Hematopoietic multipotent progenitor cell (in vitro differentiated cells): ENCODE measurements around the gene MRAP. TPM values are rescaled to one million over a fixed set of nuclear protein-coding genes. Genes with fewer than 3 reads are reported as not detected.
"Not testable (repeated sequence)": the region's sequence is repeated elsewhere in the genome, so short reads cannot be mapped to it uniquely, and the experiment has no call there.

Experiments
- DNase-seq, 3 donors: peaks; one replicate each; pipeline ENCODE4 v3.0.0-alpha.2; 2011 to 2015; ENCODE audit warnings: low read depth in 2 of 3, low spot score in 2 of 3
- total RNA-seq: library from RNA; depleted of rRNA; stranded (reverse); fragments of >200 nt; gene quantifications from one replicate; pipeline ENCODE4 v1.2.3, GENCODE V29; 2012

The MRAP gene
- total RNA-seq, 1 donor, result not detected

GRCh38 chr21:32298148-32298559 lies 501 bp upstream of the MRAP start:
- DNase-seq, result no peak

DNA sequence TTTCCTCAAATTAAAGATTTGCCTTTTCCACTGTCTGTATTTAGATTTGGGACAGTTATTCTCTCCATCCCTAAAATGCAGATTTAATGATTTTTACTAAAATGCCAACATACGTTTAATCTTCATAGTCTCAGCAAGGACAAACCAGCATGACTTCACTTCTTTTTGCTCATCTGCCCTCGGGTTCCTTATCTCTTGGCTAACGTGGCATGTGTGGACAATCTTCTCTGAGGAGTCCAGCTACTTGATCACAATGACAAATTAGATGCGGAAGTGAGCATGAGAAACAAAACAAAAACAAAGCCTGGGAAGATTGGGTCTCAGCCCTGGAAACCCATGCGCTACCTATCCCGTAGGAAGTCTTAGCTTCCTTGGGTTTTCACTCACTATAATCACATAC lies 1.0 kb downstream of the MRAP start:
- DNase-seq, result no peak

GRCh38 chr21:32300117-32300681 lies 1.5 kb downstream of the MRAP start:
- no peak for DNase-seq

DNA sequence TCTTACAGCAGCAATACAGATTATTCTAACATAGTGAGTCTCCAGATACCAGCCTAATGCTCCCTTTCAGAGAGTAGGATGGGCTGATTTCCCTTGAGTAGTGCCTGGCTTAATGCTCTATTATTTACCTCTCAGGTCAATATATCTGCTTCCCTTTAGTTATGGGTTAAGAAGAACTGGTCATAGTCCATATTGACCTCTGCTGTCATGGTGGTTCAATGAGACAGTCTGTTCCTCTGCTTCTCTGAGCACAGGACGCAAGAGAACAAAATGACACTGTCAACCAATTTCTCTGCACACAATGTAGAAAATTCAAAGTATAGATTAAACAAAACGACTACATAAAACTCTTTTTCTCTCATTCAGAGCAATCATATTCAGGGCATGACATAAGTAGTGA lies 2.9 kb downstream of the MRAP start:
- no peak for DNase-seq

DNA sequence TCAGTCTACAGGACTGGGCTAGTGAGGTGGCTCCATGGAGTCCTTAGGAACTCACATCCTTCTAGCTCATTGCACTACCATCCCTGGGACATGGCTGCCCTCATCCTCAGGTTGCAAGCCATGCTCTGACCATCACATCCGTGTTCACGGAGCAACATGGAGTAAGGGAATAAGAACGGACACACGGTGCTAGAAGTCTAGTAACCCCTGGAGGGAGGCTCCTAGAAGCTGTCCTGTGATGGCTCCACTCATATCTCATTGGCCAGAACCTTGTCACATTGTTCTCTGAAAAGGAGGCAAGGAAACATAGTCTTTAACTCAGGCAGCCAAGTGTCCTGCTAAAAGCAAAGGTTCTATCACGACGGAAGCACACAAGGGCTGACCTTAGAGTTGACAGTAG lies 3.9 kb downstream of the MRAP start:
- DNase-seq, result no peak

GRCh38 chr21:32303385-32303784 lies 4.7 kb downstream of the MRAP start:
- no peak for DNase-seq

GRCh38 chr21:32304998-32305397 lies 6.3 kb downstream of the MRAP start:
- no peak for DNase-seq

DNA sequence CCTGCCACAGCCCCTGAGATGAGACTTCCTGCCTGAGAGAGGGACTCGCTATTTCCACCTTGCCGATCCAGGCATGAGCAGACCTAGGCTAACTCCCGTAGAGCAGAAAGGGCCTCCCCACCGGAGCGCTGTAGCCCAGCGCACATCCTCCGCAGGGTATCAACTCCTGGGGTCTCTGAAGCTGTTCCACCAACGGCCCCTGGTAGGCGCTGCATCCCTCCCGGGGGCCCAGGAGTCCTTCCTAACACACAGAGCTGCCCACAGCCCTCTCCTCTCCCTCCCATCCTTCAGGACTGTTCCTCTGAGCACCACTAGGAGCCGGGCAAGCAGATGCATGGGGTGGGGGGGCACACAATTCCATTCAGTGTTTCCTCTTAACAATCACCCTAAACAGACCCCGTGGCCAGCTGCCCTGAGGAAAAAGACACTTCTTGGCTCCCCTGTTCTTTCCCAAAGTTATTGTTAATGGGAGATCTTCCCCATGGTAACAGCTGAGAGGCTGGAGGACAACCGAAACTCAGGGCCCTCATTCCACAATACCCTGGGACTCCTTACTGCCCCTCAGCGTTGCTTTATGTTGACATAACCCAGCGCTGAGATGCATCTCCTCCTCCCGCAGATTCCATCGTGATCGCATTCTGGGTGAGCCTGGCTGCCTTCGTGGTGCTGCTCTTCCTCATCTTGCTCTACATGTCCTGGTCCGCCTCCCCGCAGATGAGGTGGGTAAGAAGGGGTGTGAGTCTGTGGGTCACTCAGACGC lies 7.5 kb downstream of the MRAP start:
- DNase-seq, result no peak

DNA sequence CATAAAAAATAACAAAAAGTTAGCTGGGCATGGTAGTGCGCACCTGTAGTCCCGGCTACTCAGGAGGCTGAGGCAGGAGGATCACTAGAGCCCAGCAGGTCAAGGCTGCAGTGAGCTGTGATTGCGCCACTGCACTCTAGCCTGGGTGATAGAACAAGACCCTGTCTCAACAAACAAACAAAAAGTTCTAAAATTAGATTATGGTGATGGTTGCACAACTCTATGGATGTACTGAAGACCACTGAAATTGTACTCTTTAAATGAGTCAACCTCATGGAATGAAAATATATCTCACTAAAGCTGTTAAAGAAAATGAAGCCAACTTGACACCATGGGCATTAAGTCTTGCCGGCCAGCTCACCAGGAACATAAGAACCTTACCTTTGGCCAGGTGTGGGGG lies 9.1 kb downstream of the MRAP start:
- no peak for DNase-seq

DNA sequence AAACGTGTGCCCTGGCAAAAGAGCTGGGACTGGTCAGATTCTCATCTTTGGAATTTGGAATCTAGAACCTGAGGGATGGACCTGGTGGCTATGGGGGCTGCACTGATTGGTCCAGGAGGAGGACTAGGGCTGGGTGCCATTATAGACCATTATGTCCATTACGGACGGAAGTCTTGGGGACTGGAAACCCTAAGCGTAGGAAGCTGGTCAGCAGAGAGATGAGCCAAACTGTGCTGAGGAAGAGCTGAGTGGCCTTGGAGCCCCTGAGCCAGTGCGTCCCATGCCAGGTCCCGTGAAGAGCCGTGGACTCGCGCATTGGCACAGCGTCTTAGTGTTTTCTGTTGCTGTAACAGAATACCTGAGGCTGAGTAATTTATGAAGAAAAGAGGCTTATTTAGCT lies 10.0 kb downstream of the MRAP start:
- no peak for DNase-seq

DNA sequence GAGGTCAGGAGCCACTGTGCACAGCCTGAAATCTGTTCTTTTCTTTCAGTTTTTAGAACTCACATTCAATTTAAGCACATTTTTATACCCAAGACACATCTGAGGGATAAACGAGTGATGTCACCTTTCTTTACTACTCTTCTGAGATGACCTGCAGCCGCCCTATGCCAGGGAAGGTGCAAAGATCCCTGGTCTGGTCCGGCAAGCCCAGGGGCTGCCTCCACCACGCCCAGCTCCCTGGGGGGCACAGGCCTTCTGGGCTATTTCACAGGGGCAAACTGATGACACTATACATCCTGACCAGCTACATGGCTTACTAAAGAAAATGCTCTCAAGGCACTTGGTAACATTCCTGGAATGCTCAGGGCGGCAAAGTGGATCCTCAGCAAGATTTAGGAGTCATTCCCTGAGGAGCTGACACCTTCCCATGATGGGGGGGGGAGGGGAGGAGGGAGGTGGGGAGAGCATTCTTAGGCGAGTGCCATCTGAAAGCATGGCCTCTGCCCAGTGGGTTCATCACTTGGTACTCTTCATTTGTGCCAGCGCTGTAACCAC lies 11.3 kb downstream of the MRAP start:
- no peak for DNase-seq

- not testable (repeated sequence) for DNase-seq
These were observed 12.3 kb downstream of the MRAP start for GRCh38 chr21:32310976-32311375.

DNA sequence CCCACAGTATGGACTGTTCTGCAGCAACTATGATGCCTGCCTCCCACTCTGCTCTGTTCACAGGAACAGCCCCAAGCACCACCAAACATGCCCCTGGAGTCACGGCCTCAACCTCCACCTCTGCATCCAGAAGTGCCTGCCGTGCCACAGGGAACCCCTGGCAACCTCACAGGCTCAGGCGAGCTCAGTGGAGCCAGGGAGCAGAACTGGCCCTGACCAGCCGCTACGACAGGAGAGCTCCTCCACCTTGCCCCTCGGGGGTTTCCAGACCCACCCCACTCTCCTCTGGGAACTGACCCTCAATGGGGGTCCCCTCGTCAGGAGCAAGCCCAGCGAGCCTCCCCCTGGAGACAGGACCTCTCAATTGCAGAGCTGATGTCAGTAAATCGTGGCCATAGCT lies 13.0 kb downstream of the MRAP start:
- DNase-seq, result no peak

DNA sequence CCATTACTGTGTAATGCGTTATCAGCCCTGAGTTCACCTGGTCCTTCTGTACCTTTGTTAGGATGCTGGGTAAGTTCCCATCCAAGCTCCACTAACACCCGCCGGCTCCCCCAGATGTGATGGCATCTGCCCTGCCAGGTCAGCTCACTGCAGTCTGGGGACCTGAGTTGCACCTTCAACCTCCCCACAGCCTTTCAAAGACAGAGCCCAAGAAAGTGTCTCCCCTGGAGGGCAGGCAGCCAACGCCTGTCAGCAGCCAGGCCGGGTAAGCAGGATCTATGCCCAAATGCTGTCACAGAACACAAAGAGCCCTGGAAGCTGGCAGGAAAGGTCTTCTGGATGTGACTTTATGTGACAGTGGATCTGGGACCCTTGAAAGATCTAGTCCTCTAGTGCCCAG lies 13.7 kb downstream of the MRAP start:
- no peak for DNase-seq

- DNase-seq, result no peak
These were observed 14.3 kb downstream of the MRAP start for GRCh38 chr21:32312976-32313375.

DNA sequence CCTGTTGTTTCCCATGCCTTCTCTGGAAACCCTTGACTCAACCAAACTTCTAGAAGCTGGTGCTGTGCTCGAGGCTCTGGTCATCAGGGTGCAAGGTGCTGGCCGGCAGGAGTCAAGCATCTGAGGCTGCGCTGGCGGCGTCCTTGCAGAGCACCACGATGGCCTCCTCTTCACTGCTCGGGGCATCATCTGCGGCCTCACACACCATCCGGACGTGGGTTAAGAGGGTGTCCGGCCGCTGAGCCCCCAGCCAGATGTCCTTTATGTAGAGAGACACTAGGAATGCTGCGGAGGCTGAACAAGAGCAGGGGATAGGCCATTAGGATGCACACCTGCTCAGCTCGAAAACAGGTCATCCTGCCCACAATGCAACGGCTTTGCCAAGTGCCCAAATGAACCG lies 16.2 kb downstream of the MRAP start:
- no peak for DNase-seq

GRCh38 chr21:32315511-32316281 lies 17.0 kb downstream of the MRAP start:
- no peak for DNase-seq

DNA sequence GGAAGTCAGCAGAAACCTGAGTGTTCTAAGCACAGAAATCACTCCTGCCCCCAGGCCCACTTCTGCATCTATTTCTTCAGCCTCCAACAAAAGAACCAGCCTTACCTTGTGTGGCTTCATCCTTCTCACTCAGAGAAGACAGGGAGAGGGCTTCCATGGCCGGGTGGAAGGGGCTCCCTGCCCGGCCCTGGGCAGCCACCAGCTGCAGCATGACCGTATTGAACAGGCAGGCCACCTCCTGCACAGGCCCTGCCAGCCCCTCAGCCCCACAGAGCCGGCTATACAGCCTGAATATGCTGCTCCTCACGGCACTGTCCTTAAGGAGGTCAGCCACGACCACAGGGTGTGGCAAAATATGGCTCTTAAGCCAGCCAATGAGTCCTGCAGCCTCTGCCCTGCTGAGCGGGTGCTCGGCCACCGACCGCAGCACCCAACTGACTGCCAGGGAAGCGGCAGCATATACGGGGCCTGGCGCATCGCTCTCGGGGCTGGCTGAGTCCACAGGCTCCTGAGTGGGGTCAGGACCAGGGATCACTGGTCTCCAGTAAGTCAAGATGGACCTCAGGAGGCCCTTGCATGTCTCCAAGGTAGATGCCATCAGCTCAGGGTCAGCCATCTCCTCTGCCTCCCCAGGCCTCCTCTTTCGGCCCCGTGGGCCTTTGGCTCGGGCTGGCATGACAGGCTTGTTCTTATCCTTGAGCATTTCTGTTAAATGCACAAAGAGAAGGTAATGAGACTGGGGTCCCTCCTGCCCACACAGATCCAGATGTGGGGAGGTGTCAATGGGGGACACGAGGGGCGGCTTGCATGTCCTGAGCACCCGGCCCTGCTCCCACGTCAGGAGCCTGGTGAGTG lies 17.9 kb downstream of the MRAP start:
- no peak for DNase-seq

DNA sequence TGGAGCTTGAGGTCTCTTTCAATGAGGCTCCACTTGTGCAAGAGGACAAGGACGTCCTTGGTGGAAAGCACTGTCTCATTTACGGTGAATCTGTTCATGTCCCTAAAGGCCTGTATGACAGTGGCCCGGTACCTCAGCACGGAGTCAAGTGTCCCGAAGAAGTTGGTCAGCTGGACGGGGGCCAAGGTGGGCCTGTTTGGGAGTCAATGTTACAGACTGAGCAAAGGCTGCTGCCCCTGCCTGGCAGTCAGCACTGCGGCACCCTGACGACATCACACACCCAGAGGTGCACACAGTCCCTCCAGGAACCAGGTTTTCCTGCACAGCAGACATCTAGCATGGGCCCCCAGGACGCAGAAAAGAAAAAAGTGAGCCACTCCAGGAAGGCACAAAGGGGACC lies 19.1 kb downstream of the MRAP start:
- DNase-seq, result no peak

DNA sequence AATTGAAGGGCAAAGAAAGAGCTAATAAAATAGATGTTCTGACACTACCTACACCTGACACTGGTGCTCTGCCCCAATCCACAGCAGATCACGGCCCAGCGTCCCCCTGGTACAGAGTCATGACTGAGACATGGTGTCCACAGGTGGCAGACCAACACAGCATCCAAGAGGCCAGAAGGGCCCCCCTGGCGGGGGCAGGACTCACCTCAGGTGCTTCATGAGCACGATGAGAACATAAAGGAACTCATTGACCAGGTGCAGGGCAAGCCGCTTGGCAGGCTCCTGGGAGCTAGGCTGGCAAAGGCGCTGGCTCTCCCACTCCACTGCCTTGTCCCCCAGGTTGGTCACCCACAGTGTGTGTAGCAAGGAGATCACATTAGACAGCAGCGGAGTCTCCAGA lies 20.4 kb downstream of the MRAP start:
- no peak for DNase-seq

DNA sequence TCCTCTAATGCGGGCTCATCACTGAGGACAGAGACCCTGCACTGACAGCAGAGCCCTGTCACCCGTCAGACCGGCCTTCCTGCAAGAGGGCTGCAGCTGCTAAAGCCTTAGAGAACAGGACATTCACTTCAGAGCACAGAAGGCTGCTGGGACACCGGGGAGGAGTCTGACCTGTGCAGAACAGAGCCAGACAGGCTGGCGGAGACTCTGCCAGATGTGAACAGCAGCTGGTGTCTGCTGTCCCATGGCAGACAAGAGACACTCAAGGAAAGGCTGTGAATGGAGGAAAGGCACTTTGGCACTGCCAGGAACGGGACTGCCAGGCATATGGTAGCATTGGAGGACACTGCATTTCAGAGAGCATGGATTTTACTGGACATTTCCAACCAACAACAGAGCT lies 21.4 kb downstream of the MRAP start:
- DNase-seq, result no peak
